ENCODE results near the gene NR1I3. TPM values are rescaled to one million over a fixed set of nuclear protein-coding genes. Genes with fewer than 3 reads are reported as not detected.

NR1I3 gene
- total RNA-seq (2022; extraction: Qiagen RNA extraction; ENCODE audit: low read depth), result not detected in 5 replicates

GRCh38 chr1:161238039-161238473, at the start of gene NR1I3:
TSS of gene NR1I3 (minus strand) at chr1:161238203. CDS start at chr1:161236565, 1,638 bp downstream.

GRCh38 chr1:161258439-161259344, 20.7 kb upstream of the NR1I3 start, which contains the start of gene PCP4L1:
TSS of gene PCP4L1 (plus strand) at chr1:161258745. CDS start at chr1:161258975, 230 bp downstream.

GRCh38 chr1:161225534-161226319, 12.3 kb downstream of the NR1I3 start, which contains the start of gene TOMM40L:
TSS of gene TOMM40L (plus strand) at chr1:161226060. CDS start at chr1:161226490, 430 bp downstream.

GRCh38 chr1:161215076-161215475, 22.9 kb downstream of the NR1I3 start, which contains the start of gene FCER1G:
TSS of gene FCER1G (plus strand) at chr1:161215295. CDS start at chr1:161215322, 27 bp downstream.

GRCh38 chr1:161201836-161202712, 35.9 kb downstream of the NR1I3 start, which contains the start of gene NDUFS2:
TSS of gene NDUFS2 (plus strand) at chr1:161202367. CDS start at chr1:161202386, 19 bp downstream.

GRCh38 chr1:161198897-161199431, 39.0 kb downstream of the NR1I3 start, which contains the start of gene ADAMTS4:
TSS of gene ADAMTS4 (minus strand) at chr1:161199054. CDS start at chr1:161198627, 427 bp downstream.

Other genes starting within 250 kb of the NR1I3 start
- 43.1 to 66.6 TPM (median 47.2 TPM) in 5 replicates for gene F11R, start 217.1 kb downstream of the NR1I3 start, total RNA-seq (2022; extraction: Qiagen RNA extraction; ENCODE audit: low read depth)
- gene TSTD1, start 199.2 kb downstream of the NR1I3 start, total RNA-seq (2022; extraction: Qiagen RNA extraction; ENCODE audit: low read depth), result 0.49 to 0.78 TPM (median 0.67 TPM) in 4 of 5 replicates, not detected in the other
- 45.3 to 50.5 TPM (median 49.9 TPM) in 5 replicates for gene USF1, start 192.2 kb downstream of the NR1I3 start, total RNA-seq (2022; extraction: Qiagen RNA extraction; ENCODE audit: low read depth)
- gene ARHGAP30, start 168.3 kb downstream of the NR1I3 start, total RNA-seq (2022; extraction: Qiagen RNA extraction; ENCODE audit: low read depth), result 0.06 to 0.19 TPM (median 0.08 TPM) in 5 replicates
- 0.81 to 2.9 TPM (median 2.0 TPM) in 5 replicates for gene NECTIN4, start 148.6 kb downstream of the NR1I3 start, total RNA-seq (2022; extraction: Qiagen RNA extraction; ENCODE audit: low read depth)
- 1.1 to 2.2 TPM (median 2.0 TPM) in 5 replicates for gene KLHDC9, start 139.8 kb downstream of the NR1I3 start, total RNA-seq (2022; extraction: Qiagen RNA extraction; ENCODE audit: low read depth)
- gene PFDN2, start 120.2 kb downstream of the NR1I3 start, total RNA-seq (2022; extraction: Qiagen RNA extraction; ENCODE audit: low read depth), result 106 to 128 TPM (median 117 TPM) in 5 replicates
- 23.3 to 38.9 TPM (median 30.2 TPM) in 5 replicates for gene NIT1, start 120.1 kb downstream of the NR1I3 start, total RNA-seq (2022; extraction: Qiagen RNA extraction; ENCODE audit: low read depth)
- 24.5 to 35.9 TPM (median 32.3 TPM) in 5 replicates for gene DEDD, start 105.5 kb downstream of the NR1I3 start, total RNA-seq (2022; extraction: Qiagen RNA extraction; ENCODE audit: low read depth)
- 85.4 to 154 TPM (median 93.0 TPM) in 5 replicates for gene UFC1, start 84.2 kb downstream of the NR1I3 start, total RNA-seq (2022; extraction: Qiagen RNA extraction; ENCODE audit: low read depth)
- gene USP21, start 78.7 kb downstream of the NR1I3 start, total RNA-seq (2022; extraction: Qiagen RNA extraction; ENCODE audit: low read depth), result 15.0 to 24.1 TPM (median 20.5 TPM) in 5 replicates
- 10.7 to 19.4 TPM (median 16.6 TPM) in 5 replicates for gene PPOX, start 71.8 kb downstream of the NR1I3 start, total RNA-seq (2022; extraction: Qiagen RNA extraction; ENCODE audit: low read depth)
- gene B4GALT3, start 60.7 kb downstream of the NR1I3 start, total RNA-seq (2022; extraction: Qiagen RNA extraction; ENCODE audit: low read depth), result 18.3 to 28.9 TPM (median 25.6 TPM) in 5 replicates
- 0.02 TPM in 1 of 5 replicates, not detected in the others for gene ADAMTS4, start 39.1 kb downstream of the NR1I3 start, total RNA-seq (2022; extraction: Qiagen RNA extraction; ENCODE audit: low read depth)
- gene NDUFS2, start 35.8 kb downstream of the NR1I3 start, total RNA-seq (2022; extraction: Qiagen RNA extraction; ENCODE audit: low read depth), result 79.0 to 87.4 TPM (median 84.3 TPM) in 5 replicates
- gene FCER1G, start 22.9 kb downstream of the NR1I3 start, total RNA-seq (2022; extraction: Qiagen RNA extraction; ENCODE audit: low read depth), result 0.70 TPM in 1 of 5 replicates, not detected in the others
- gene APOA2, start 14.6 kb downstream of the NR1I3 start, total RNA-seq (2022; extraction: Qiagen RNA extraction; ENCODE audit: low read depth), result not detected in 5 replicates
- gene TOMM40L, start 12.1 kb downstream of the NR1I3 start, total RNA-seq (2022; extraction: Qiagen RNA extraction; ENCODE audit: low read depth), result 9.5 to 12.8 TPM (median 11.3 TPM) in 5 replicates
- gene PCP4L1, start 20.5 kb upstream of the NR1I3 start, total RNA-seq (2022; extraction: Qiagen RNA extraction; ENCODE audit: low read depth), result 0.11 TPM in 1 of 5 replicates, not detected in the others
- gene MPZ, start 71.8 kb upstream of the NR1I3 start, total RNA-seq (2022; extraction: Qiagen RNA extraction; ENCODE audit: low read depth), result 0.21 to 0.57 TPM (median 0.45 TPM) in 4 of 5 replicates, not detected in the other
- gene SDHC, start 76.2 kb upstream of the NR1I3 start, total RNA-seq (2022; extraction: Qiagen RNA extraction; ENCODE audit: low read depth), result 236 to 252 TPM (median 244 TPM) in 5 replicates
- gene CFAP126, start 129.7 kb upstream of the NR1I3 start, total RNA-seq (2022; extraction: Qiagen RNA extraction; ENCODE audit: low read depth), result 0.33 to 0.60 TPM (median 0.49 TPM) in 3 of 5 replicates, not detected in the others